H9 (cell line): ENCODE results near the gene PFKL. TPM values are rescaled to one million over a fixed set of nuclear protein-coding genes. Genes with fewer than 3 reads are reported as not detected.

Experiments used
- DNase-seq: peaks from one replicate; pipeline ENCODE4 v3.0.0-alpha.2; 2017
- H2AFZ ChIP-seq: one replicate; pipeline ENCODE4 v1.6.1; 2013; ENCODE audit warnings: mild to moderate bottlenecking, low read length, control low read depth, moderate library complexity
- H2AK5ac ChIP-seq: 2 replicates; pipeline ENCODE4 v1.6.1; 2013; ENCODE audit warnings: low read length, control low read depth, mixed read lengths; ENCODE audit not compliant: insufficient read length
- H2BK120ac ChIP-seq: one replicate; pipeline ENCODE4 v1.6.1; 2013; ENCODE audit warnings: low read depth, mild to moderate bottlenecking, low read length, control low read depth, inconsistent platforms; ENCODE audit not compliant: poor library complexity, severe bottlenecking
- H2BK12ac ChIP-seq: 2 replicates; pipeline ENCODE4 v1.6.1; 2013; ENCODE audit warnings: low read length, control low read depth, mixed read lengths, low read depth; ENCODE audit not compliant: insufficient read length
- H2BK15ac ChIP-seq: 2 replicates; pipeline ENCODE4 v1.6.1; 2013; ENCODE audit warnings: low read depth, low read length, control low read depth
- H2BK20ac ChIP-seq: one replicate; pipeline ENCODE4 v1.6.1; 2013; ENCODE audit warnings: low read depth, mild to moderate bottlenecking, low read length, control low read depth, inconsistent platforms; ENCODE audit not compliant: poor library complexity, severe bottlenecking
- H2BK5ac ChIP-seq: 2 replicates; pipeline ENCODE4 v1.6.1; 2013; ENCODE audit warnings: low read length, control low read depth, mixed read lengths; ENCODE audit not compliant: insufficient read length
- H3K14ac ChIP-seq: 2 replicates; pipeline ENCODE4 v1.6.1; 2013; ENCODE audit warnings: low read length, control low read depth; ENCODE audit not compliant: insufficient read depth
- H3K18ac ChIP-seq: 2 replicates; pipeline ENCODE4 v1.6.1; 2013; ENCODE audit warnings: low read depth, mild to moderate bottlenecking, mixed read lengths, low read length, control low read depth; ENCODE audit not compliant: insufficient read length
- H3K23ac ChIP-seq: 2 replicates; pipeline ENCODE4 v1.6.1; 2013; ENCODE audit warnings: low read length, control low read depth, mixed read lengths, low read depth; ENCODE audit not compliant: insufficient read length
- H3K23me2 ChIP-seq: 2 replicates; pipeline ENCODE4 v1.6.1; 2013; ENCODE audit warnings: low read depth, mild to moderate bottlenecking, mixed read lengths, low read length, control low read depth; ENCODE audit not compliant: insufficient read length, poor library complexity, severe bottlenecking
- H3K27ac ChIP-seq: 2 replicates; pipeline ENCODE4 v1.5.1; 2013; ENCODE audit warnings: low read length, control low read depth, mixed read lengths, low read depth; ENCODE audit not compliant: insufficient read length
- H3K27me3 ChIP-seq: 2 replicates; pipeline ENCODE4 v1.6.1; 2013; ENCODE audit warnings: low read length, control low read depth, inconsistent platforms; ENCODE audit not compliant: insufficient read depth
- H3K4ac ChIP-seq: 2 replicates; pipeline ENCODE4 v1.6.1; 2013; ENCODE audit warnings: low read depth, mild to moderate bottlenecking, control low read depth, inconsistent platforms, low read length, moderate library complexity
- H3K4me1 ChIP-seq: 2 replicates; pipeline ENCODE4 v1.6.1; 2013; ENCODE audit warnings: low read length, control low read depth, inconsistent platforms; ENCODE audit not compliant: insufficient read depth
- H3K4me2 ChIP-seq: 2 replicates; pipeline ENCODE4 v1.6.1; 2013; ENCODE audit warnings: low read length, control low read depth, mixed read lengths; ENCODE audit not compliant: insufficient read length, insufficient read depth
- H3K56ac ChIP-seq: 2 replicates; pipeline ENCODE4 v1.6.1; 2013; ENCODE audit warnings: low read depth, mild to moderate bottlenecking, mixed read lengths, low read length, control low read depth; ENCODE audit not compliant: insufficient read length
- H3K79me1 ChIP-seq: 2 replicates; pipeline ENCODE4 v1.6.1; 2013; ENCODE audit warnings: low read depth, mild to moderate bottlenecking, moderate library complexity, low read length, control low read depth, inconsistent platforms; ENCODE audit not compliant: insufficient read depth, poor library complexity, severe bottlenecking
- H3K79me2 ChIP-seq: 2 replicates; pipeline ENCODE4 v1.6.1; 2013; ENCODE audit warnings: low read length, control low read depth, inconsistent platforms; ENCODE audit not compliant: insufficient read depth
- H3K9ac ChIP-seq: 2 replicates; pipeline ENCODE4 v1.6.1; 2013; ENCODE audit warnings: low read length, control low read depth, mixed read lengths; ENCODE audit not compliant: insufficient read length; ENCODE audit errors: extremely low read depth
- H3K9me3 ChIP-seq: one replicate; pipeline ENCODE4 v1.6.1; 2013; ENCODE audit warnings: low read depth, low read length, inconsistent platforms; ENCODE audit not compliant: control insufficient read depth
- H3T11ph ChIP-seq: one replicate; pipeline ENCODE4 v1.6.1; 2013; ENCODE audit warnings: mild to moderate bottlenecking, low read length, control low read depth, inconsistent platforms
- H4K20me1 ChIP-seq: one replicate; pipeline ENCODE4 v1.6.1; 2013; ENCODE audit not compliant: control insufficient read depth, insufficient read length, insufficient read depth
- H4K5ac ChIP-seq: 2 replicates; pipeline ENCODE4 v1.6.1; 2013; ENCODE audit warnings: low read depth, mild to moderate bottlenecking, mixed read lengths, low read length, control low read depth; ENCODE audit not compliant: insufficient read length
- H4K8ac ChIP-seq: replicated peaks from 2 replicates; pipeline ENCODE4 v1.6.1; 2013; ENCODE audit warnings: low read length, control low read depth, mixed read lengths, low read depth; ENCODE audit not compliant: insufficient read length
- H4K91ac ChIP-seq: 2 replicates; pipeline ENCODE4 v1.6.1; 2013; ENCODE audit warnings: low read depth, mild to moderate bottlenecking, moderate library complexity, mixed read lengths, low read length, control low read depth; ENCODE audit not compliant: insufficient read length
- H3K27ac Mint-ChIP-seq, 3 experiments: 2 replicates in 2 of 3; 3 replicates in 1 of 3; pipeline ENCODE4 v1.8.0; 2020 to 2021; ENCODE audit warnings: mixed read lengths in 3 of 3, mild to moderate bottlenecking in 1 of 3, moderate library complexity in 1 of 3
- H3K27me3 Mint-ChIP-seq: 2 replicates; pipeline ENCODE4 v1.8.0; 2021; ENCODE audit warnings: low read depth, mild to moderate bottlenecking, moderate library complexity, mixed read lengths
- H3K36me3 Mint-ChIP-seq, 3 experiments: 2 replicates in 2 of 3; 3 replicates in 1 of 3; pipeline ENCODE4 v1.8.0; 2020 to 2021; ENCODE audit warnings: low read depth in 3 of 3, mixed read lengths in 3 of 3; ENCODE audit not compliant: insufficient read depth in 1 of 3
- H3K4me1 Mint-ChIP-seq, 2 experiments: 2 replicates each; pipeline ENCODE4 v1.8.0; 2020; ENCODE audit warnings: mixed read lengths in 2 of 2
- H3K4me3 Mint-ChIP-seq, 2 experiments: 2 replicates in 1 of 2; 3 replicates in 1 of 2; pipeline ENCODE4 v1.8.0; 2020 to 2021; ENCODE audit warnings: mild to moderate bottlenecking in 2 of 2, mixed read lengths in 2 of 2, moderate library complexity in 1 of 2
- H3K9me3 Mint-ChIP-seq, 2 experiments: 2 replicates in 1 of 2; 3 replicates in 1 of 2; pipeline ENCODE4 v1.8.0; 2020; ENCODE audit warnings: mild to moderate bottlenecking in 2 of 2, mixed read lengths in 2 of 2, moderate library complexity in 1 of 2
- CTCF ChIP-seq: fragments of 200-600 bp; sonication (generic); conservative IDR thresholded peaks from 3 replicates; pipeline ENCODE4 v1.8.0; 2021; ENCODE audit warnings: antibody characterized with exemption, mild to moderate bottlenecking
- WGBS: extraction: QIAGEN DNeasy Blood & Tissue Kit; methylation state at CpG from one replicate; pipeline ENCODE4 v1.1.7; 2013; ENCODE audit warnings: missing lambda C conversion rate, low lambda C conversion rate, mixed read lengths; ENCODE audit not compliant: insufficient read length; ENCODE audit errors: extremely low coverage; 5-methylcytosine and 5-hydroxymethylcytosine counted together
- total RNA-seq: library from RNA; stranded (reverse); gene quantifications from 2 replicates; pipeline ENCODE4 v1.2.1, GENCODE V29; 2021

Gene PFKL
- total RNA-seq, 1 experiment from 2014 or later = 107 TPM

GRCh38 chr21:44356636-44357035 is 56.8 kb downstream of the PFKL start:
- Histone ChIP-seq H3K79me2 (no peaks in the 10 kb centered on the region), H4K8ac (no peak overlapping the region), H3K4ac (no peak overlapping the region), H4K91ac (no peak overlapping the region), H4K20me1 (no peaks in the 10 kb centered on the region), H3K23ac (no peak overlapping the region), H3K23me2 (no peaks in the 10 kb centered on the region), H3K4me1 (no peaks in the 10 kb centered on the region), H3K18ac (no peak overlapping the region), H2BK15ac (no peak overlapping the region), H3K27me3 (no peaks in the 10 kb centered on the region), H3K4me2 (no peak overlapping the region), H3K14ac (no peak overlapping the region), H3K79me1 (no peaks in the 10 kb centered on the region), H2BK20ac (no peak overlapping the region), H2AFZ (no peak overlapping the region), H3K9me3 (no peaks in the 10 kb centered on the region), H3K27ac (no peak overlapping the region), H2BK120ac (no peak overlapping the region), H3K9ac (no peak overlapping the region), H2BK5ac (no peak overlapping the region), H4K5ac (no peak overlapping the region), H3T11ph (no peak overlapping the region), H2AK5ac (no peak overlapping the region), H2BK12ac (no peak overlapping the region), H3K56ac (no peak overlapping the region)
- no peak overlapping the region for H3K4me3 Mint-ChIP-seq
- peaks cover 7% of the 10 kb centered on the region for H3K27me3 Mint-ChIP-seq
- no peak overlapping the region for H3K27ac Mint-ChIP-seq
- H3K9me3 Mint-ChIP-seq = peaks cover 0 to 9% of the 10 kb centered on the region in 2 experiments; a peak in 3 of 5 replicates
- WGBS = no CpG with 5 or more reads among the region's 6 CpGs
- no peaks in the 10 kb centered on the region for H3K36me3 Mint-ChIP-seq
- TF ChIP-seq CTCF = no peak
- no peak for DNase-seq
- peaks cover 0 to 5% of the 10 kb centered on the region in 2 experiments; a peak in 1 of 4 replicates for H3K4me1 Mint-ChIP-seq
